DLD1 (cell line): ENCODE results near the gene PXMP2.

Source experiments
- in situ Hi-C: cut with HindIII; loops from 2 replicates; pipeline ENCODE4 v1.10.0; 2017; ENCODE audit warnings: low sequenced_read_pairs

Gene PXMP2

DNA sequence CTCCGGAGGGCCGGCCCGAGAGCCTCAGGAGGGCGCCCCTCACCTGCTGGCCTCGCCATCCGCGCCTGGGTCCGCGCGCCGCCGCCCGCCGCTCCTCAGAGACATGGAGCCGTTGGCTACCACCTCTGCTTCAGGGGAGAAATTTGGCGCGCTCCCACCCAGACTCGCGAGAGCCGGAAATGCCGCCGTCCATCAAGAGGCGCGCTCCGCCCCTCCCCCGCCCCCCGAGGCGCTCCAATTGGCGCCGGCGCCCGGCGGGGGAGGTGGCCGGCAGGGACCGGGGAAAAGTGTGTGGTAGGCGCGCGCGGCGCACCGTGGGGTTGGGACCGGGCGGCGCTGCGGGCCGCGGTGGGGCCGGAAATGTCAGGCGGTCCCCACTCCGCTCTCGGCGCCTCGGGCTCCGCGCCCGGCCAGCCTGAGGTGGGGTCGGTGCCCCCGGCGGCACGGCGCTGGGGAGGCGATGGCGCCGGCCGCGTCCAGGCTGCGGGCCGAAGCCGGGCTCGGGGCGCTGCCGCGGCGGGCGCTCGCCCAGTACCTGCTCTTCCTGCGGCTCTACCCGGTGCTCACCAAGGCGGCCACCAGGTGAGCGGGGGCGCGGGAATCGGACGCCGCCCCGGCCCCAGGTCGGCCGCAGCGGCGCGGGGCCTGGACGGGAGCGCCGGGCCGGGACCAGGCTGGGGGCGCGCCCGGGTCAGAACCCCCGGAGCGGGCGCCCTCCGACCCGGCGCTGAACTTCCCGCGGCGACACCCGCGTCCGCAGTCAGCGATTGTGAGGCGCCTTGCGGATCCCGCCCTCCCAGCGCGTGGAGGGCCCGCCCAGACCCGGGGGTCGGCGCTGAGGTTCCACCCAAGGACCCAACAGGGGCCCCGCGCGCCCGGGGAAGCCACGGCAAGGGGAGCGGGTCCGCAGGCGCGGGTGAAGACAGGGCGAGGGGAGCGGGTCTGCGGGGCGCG, at the start of gene PXMP2, which contains the start of gene POLE:
TSS of gene PXMP2 (plus strand) at position 377 of the 954 bp plus-strand sequence. CDS start at position 461, 84 bp downstream.
TSS of gene POLE (minus strand) at position 132 of the 954 bp plus-strand sequence. CDS start at position 105, 27 bp downstream.
- in situ Hi-C loops: no loop called here

DNA sequence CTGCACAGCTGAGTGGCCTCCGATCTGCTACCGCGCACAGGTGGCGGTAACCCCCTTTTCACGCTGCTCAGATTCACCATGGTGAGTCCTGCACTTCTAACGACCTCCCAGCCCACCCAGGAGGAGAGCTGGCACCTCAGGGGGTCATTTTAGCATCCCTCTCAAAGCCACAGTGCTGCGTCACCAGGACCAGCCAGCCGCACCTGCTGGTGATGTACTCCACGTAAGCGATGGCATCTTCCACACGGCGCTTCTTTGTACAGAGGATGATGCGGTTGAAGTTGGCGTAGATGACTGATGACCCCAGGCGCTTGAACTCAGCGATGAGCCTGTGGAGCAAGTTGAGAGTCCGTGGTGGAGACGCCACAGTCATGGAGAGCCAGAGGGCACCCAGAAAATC, 49.6 kb upstream of the PXMP2 start:
- in situ Hi-C loops: no loop called here

DNA sequence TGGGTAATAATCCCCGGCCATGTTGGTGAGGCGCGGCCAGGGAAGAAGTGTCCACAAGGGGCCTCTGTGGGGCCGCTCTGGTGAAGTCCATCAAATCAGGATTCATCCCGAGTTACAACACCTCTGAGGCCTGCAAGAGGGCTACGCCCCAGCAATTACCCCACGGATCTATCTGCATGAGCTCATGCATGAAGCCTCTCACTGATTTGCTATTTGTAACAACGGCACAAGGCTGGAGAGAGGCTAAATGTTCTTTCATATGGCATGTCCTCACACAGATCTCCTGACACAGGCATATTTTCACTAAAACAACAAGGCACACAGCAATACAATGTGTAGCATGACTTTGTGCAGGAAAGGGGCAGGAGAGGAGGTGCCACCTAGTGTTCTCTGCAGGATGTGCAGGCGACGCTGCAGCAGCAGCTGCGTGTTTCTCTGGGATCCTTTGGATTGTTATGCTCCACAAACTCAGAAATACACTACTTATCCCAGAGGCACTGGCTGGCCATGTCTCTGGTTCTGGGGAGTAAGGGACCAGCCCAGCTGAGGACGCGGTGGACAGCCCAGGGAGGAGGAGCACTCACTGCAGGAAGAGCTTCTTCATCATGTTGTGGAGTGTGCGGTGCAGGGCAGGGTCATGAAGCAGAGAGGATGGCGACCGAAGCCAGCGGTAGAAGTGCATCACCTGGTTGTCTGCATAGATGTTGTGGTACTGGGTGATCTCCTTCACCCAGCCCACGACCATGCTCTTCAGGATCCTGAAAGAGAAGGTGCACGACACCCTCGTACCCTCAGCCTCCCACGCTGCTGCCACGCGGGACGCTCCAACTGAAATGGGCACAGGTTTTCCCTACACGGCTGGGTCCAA, 48.6 kb upstream of the PXMP2 start:
- in situ Hi-C loops: no loop called here

DNA sequence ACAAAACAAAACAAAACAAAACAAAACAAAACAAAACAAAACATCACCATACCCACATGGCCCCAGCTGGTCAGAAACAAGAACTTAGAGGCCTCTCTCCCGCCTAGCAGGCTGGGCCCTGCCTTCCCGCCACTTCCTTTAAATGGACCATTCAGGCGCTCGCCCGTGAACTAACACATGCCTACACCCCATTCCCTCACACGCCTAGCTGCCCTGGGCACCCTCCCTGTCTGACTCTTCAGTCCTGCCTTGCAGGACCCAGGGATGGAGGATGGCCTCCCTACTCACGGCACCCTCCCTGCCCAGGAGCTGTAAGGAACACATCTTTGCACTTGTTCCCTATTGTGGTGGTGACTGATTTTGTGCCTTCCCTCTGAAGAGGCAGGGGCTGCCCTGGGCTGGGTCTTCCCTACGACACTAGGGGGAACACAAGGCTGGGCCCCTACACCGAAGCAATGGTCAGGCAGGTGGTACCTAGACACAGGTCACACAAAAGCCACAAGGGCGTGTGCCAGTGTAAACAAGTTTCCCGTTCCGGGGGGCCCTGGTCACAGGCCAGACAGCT, 47.3 kb upstream of the PXMP2 start:
- in situ Hi-C loops: no loop called here

DNA sequence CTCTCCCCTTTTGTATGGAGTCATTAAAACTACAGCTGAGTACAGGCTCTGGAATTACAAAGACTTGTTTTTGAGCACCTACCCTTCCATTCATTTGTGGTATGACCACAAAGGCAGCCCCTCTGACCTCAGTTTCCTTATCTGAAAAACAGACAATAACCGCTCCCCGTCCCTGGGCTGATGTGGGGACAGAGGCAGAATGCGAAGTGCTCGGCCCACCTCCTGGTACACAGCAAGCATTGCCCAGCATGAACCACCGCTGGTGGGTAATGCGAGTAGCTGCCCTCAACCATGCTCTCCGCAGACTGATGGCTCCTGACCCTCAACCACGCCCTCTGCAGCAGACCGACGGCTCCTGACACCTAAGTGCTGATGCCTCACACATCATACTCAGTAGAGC, 46.5 kb upstream of the PXMP2 start:
- in situ Hi-C loops: no loop called here

DNA sequence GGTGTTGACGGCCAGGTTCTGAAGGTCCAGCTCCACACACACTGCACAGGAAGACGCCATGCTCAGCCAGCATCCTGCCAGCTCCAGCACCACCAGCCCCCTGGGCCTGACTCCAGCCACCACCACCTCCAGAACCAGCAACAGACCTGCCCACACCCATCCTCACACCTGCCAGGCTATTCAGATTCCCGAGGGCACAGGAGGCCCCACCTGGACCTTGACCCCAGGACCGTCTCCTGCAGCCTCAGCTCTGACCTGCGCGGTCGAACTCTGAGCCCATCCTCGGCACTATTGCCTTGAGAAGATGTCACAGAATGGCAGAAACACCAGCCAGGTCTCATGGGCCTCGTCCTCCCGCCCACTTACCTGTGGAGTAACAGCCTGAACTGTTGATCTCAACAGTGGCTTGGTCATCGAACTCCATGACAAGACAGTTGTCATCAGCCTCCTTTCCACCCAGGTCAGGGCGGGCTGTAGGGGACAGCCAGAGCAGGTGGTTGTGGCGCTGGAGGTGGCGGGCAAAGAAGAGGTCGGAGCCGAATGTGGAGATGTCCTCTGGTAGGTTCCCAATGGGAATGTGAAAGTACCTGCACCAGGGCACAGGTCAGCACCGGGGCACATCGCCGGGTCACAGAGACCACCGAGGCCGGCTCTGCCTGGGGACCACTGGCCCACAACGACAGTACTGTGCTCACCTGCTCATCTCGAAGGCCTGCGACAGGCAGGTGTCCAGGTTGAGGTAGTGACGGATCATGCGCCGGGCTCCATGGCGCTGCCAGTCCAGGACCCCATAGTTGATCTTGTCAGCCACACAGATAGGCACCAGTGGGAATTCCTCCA, 45.4 kb upstream of the PXMP2 start:
- in situ Hi-C loops: no loop called here

DNA sequence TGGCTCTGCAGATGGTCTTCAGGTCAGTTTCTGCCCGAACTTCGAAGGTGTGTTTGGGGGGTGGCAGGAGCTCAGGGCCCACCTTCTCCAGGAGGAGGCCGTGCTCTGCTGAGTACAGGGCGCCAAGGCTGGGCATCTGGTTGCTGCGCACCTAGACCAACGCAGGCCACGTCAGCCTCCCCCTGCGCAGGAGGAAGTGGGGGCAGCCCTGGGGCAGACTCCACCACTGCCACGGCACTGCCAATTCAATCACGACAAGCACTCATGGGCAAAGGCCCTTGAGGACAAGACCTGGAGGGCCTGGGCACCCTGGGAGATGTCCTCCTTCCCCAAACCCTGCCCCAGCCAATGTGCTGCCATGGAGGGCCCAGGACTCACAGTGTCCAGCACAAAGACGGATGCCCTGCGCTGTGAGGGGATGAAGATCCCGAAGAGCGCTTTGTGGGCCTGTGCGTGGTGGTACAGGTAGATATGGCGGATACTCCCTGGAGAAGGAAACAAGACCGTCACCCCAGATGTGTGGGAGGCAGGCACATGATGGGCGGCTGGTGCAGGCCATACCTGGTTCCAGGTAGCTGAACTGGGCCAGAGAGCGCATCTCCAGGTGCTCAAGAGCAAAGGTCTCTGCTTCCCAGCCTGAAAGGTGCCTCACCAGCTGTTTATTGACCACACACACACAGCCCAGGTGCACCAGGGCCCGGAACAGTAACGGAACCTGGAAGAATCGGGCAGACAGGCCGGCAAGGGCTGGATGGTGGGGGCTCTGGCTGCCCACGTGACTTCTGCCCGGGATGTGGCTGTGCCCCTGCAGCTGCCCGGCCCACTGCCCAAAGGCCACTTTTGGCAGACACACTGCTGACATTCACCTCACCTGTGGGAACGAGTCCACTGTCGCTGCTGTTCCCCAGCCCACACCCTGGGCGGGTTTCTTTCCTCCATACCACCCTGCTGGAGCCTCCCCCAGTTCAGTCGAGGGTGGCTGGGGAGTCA, 44.2 kb upstream of the PXMP2 start:
- in situ Hi-C loops: no loop called here

DNA sequence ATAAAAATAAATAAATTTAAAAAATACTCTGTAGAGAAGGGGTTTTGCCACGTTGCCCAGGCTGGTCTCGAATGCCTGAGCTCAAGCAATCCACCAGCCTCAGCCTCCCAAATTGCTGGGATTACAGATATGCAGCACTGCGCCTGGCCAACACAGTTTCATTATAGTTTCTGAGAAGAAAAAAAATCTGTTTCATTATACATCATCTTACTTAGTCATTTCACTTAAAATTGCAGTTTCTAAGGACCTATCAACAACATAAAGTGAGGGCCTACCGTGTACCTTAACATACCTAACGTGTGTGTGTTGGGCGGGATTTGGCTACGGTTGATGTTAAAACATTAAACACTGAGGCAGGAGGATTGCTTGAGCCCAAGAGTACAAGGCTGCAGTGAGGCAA, 40.5 kb upstream of the PXMP2 start:
- in situ Hi-C loops: no loop called here

DNA sequence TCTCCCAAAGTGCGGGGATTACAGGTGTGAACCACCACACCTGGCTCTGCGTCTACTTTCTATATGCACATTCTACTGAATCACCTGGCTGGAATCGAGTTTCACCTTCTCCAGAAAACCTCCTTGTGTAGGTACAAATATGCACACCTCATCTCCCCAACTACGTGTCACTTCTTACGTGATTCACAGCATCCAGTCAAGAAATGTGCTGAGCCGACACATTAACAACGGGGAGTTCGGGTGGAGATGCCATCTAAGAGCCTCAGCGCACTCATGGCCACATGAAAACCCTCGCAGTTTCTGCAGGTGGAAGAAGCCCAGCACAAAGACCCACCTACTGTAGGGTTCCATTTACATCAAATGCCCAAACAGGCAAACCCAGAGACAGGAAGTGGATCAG, 39.5 kb upstream of the PXMP2 start:
- in situ Hi-C loops: no loop called here

DNA sequence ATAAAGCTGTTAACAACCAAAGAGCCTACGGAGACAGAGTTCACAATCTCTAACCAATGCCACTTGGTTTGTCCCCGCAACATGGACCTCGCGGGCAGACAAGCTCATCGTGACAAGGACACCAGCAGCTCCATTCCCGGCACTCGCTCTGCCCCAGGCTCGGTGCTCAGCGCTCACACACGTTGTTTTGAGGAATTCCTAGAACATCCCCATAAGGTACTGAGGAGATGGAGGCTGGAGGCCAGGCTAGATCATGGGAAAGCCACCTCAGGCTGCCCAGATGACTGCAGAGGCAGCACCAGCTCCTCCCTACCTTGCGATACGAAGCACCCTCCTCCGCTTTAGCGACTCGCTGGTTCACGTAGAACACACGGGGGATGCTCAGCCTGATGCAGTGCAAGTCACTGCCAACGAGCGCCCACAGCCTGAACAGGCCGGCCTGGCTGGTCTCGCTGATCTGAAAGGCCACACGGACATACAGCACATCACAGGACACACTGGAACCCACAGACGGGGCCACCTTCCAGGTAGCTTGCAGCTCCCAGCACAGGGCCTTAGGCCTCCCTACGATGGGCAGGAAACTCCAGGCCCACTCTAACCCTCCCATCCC, 38.7 kb upstream of the PXMP2 start:
- in situ Hi-C loops: no loop called here

DNA sequence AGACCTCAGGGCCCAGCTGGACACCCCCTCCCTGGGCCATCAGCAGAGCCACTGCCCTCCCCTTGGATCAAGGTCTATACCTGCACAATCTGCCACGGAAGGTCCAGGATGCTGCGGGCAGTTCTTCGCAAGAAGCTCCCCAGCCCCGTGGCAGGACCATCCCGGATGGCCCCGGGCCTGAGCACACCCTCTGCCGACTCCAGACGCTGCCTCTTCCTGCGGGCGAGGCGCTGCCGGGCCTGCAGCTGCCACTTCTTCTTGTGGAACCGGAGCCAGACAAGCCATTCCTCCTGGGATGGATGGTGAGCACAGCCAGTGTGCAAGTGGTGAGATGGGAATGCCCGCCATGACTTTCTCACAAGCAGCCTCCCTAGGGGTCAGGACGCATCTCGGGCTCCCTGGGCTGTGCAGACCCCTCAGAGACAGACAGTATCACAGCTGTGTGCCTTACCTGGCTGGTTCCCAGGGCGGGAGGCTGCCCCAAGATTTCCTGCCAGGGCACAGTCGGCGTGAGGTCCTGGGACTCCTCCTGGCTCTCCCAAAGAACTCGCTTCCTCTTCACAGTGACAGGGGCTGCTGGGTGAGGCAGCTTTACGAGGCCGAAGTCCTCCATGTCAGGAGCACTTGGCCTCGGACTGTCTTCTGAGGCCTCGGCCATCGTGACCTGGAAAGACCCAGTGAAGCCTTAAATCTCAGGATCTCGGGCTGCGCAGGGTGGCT, 38.0 kb upstream of the PXMP2 start:
- in situ Hi-C loops: no loop called here

DNA sequence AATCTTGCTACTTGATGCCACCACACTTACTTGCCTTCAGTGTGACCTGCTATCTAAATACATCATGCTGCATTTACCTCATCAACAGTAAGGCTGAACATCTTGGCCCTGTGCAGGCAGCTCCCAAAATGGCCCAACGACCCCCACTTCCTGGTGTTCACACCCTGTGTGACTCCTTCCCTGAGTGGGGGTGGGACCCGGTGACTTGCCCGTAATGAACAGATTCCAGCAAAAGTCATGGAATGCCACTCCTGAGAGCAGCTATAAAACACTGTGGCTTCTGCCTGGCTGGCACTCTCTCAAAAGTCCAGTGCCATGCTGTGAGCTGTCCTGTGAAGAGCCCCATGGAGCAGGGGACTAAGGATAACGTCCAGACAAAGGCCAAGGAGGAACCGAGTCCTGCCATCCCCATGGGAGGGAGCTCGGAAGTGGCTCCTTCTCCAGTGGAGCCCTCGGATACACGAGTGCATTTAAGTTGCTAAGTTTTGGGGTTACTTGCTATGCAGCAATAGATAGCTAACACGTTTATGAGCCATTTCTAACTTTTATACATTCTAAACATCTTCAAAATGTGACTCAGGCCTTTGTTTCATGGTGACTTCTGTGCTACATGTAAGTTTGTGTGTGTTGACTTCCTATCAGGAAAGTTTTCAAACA, 35.8 kb upstream of the PXMP2 start:
- in situ Hi-C loops: no loop called here

DNA sequence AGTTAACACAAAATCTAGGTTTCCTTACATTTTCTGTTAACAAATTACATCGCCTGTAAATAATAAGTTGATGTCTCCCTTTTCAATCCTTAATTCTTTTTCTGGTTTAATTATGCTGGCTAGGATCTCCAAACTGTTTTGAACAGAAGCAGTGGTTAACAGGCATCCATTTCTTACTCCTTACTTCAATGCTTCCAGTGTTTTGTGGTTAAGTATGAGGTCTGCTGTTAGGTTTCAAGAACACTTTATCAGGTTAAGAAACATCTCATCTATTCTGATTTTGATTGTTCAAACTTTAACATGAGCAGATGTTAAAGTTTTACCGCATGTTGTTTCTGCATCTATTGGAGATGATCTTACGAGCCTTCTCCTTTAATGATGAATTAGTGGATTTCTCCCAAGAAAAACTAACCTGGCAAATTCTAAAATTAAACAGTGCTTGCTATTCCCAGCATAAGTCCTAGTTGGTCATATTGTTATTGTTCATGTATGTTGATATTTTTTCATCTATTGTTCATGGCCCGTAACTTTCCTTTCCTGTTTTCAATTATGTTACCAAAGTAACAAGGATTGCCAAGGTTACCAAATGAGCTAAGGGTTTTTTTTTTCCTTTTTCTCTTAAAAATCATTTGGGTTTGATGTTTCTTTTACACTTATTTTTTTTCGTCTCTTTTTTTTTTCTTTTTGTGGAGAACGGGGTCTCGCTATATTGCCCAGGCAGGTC, 33.7 kb upstream of the PXMP2 start:
- in situ Hi-C loops: no loop called here

DNA sequence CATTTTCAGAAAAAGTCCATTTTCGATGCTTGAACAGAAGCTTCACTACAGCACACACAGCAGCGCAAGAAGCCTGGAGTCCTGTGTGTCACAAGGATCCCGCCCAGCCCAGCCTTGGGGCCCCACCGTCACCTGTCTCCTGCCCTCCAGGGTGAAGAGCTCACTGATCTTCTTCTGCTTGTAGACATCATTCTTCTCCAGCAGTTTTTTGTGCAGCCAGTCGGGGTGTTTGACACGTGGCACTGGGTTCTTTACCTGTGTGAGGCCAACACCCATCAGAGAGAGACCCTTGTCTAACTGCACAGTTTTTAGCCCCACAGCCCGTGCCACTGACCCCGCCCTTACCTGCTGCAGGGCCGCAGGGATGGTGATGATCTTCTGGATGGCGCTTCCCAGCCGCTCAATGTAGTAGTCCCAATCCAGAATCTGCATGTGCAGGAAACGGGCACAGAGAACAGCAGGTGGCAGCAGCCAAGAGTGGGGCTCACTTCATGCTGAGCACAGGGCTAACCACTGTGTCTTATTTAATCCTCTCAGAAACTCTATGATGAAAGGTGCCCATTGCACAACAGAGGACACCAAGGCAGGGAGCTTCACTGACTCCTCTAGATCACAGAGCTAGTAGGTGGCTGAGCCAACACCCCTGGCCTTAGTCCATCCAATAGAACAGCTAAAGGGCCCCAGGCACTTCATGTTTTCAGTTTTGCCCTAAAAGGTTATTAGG, 30.2 kb upstream of the PXMP2 start:
- in situ Hi-C loops: no loop called here

DNA sequence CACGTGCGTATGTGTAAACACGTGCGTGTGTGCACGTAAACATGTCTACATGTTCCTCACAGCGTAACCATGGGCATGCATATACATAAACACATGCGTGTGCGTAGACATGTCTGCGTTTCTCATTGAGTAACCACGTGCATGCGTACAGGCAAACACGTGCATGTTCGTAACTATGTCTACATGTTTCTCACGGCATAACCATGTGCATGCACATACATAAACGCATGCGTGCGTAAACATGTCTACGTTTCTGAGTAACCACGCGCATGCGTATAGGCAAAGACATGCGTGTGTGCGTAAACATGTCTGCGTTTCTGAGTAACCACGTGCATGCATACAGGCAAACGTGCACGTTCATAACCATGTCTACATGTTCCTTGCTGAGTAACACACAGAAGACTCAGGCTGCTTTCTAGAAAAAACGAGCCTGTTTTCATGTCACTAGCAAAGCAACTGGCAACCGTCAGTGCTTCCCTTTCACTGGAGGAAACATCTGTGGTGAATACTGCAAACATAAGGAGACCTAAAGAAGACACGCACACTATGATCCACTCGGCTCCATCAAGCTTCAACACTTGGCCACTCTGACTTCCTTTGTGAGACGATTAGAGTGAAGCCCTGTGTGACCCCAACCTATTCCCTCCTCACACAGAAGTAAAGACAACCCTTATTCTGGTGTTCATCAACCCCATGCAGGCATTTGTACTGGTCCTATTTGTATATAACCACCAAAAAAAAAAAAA, 29.1 kb upstream of the PXMP2 start:
- in situ Hi-C loops: no loop called here

DNA sequence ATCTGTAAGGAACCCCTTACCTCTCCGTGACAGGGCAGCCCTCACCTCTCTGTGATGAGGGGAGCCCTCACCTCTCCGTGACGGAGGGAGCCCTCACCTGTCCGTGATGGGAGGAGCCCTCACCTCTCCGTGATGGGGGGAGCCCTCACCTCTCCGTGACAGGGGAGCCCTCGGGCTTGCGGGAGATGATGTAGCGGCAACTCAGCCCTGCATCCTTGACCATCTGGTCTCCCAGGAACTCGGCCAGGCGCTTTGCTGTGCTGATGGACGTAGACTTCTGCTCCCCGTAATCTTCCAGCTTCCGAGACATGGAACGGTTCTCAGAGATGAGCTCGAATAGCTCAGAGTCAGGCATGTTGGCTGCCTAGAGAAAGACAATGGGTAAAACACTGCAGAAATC, 28.2 kb upstream of the PXMP2 start:
- in situ Hi-C loops: no loop called here
